Cerebellar nuclear complex (tissue), 1 donor: ENCODE measurements around the gene CENPV.
"Not testable (repeated sequence)": the region's sequence is repeated elsewhere in the genome, so short reads cannot be mapped to it uniquely, and the experiment has no call there.

Experiments
- DNase-seq, 2 experiments: peaks; one replicate each; lab custom pipeline; 2025; lab: John Stamatoyannopoulos, UW

Gene CENPV

DNA sequence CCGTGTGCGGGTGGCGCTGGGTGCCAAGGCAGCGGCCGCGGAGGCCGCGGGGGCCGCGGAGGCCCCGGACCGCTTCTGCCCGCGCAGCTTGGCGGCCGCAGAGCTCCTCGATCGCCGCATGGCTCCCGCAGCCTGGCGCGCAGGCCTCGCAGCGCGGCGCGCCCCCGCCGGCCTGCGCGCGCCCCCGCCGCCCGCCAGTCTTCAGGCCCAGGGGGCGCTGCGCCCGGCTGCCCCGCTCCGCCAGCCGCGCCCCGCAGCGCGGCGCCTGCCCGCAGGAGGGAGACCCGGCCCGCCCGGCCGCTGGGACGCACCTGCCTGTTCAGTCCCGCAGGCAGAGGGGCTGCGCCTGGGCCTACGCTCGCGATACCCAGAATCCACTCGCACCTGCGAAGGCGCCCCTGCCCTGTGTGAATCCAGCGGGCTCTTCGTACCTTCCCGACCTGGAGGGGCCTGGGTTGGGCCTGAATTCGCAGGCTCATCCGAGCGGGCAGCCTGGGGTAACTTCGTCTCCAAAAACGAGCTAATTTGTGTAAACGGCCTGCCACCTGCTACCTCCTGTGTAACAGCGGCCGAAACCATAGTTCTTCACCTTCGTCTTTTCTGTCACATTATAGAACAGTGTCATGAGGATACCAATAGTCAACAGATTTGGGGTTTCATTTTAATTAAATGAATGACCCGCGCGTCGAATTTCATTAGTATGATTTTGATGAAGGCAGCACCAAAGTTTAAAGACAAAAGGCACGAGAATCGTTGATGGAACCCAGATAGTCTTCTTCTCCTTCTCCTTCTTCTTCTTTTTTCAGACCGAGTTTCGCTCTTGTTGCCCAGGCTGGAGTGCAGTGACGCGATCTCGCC, at the start of gene CENPV:
CENPV (minus strand) TSS at position 153 of the 858 bp plus-strand sequence; CDS start at position 120, 33 bp downstream.
- DNase-seq = no peak

DNA sequence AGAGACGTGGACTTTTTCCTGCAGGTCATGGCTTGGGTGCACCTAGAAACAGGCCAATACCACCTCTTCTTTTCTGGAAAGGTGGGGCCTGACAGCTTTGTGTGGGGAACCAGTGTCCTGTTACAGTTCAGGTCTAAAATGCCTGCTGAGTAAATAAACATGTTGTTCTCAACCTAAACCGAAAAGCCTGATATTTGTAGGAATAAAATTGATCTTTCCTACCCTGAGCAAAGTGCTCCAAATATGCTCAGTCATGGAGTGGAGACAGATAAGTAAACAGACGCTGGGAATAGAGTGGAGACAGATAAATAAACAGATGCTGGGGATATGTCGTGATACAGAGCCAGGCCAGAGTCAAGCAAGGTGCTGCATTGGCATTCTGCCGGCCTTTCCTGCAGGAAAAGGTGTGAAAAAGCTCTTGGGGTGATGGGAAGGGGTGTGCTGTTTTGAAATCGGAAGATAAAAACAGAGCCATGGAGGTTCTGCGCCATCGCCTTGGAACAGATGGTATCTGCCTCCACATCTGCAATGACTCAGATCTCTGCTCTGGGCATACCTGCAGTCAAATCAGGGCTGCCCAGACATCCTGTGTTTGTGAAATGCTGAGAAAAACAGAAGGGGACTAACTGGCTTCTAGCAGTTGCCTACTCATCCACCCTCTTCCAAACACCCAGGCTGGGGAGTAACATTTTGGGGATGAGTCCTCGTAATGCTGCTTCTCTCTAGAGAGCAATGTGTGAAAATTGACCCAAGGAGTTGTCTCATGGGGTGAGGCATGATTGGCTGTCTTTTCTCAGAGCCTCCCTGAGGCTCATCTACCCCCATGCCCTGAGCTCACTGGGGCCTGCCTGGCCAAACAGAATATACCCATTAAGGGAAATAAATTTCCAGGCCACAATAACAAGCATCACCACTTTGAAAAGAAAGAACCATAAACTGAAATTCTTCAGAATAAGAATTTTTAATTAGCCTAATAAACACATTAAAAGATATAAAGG, 45.3 kb upstream of the CENPV start:
- DNase-seq = no peak

DNA sequence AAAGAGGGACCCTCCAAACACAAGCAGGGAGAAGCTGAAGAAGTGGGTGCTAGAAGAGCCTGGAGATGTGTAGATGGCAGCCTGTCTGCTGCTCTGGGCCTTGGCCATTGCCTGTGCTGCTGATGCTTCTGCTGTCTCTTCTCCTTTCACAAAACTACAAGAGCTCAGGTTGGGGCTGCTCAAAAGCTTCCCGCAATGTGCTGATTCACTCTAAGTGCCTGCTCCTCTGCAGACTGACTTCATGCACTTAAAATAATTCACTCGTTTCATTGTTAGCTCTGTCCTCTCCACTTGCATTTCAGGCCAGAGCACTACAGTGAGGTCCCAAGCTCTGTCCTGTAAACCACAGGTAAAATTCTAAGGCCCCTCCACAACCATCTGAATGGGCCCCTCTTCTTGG, 43.4 kb upstream of the CENPV start:
- DNase-seq = not testable (repeated sequence)

DNA sequence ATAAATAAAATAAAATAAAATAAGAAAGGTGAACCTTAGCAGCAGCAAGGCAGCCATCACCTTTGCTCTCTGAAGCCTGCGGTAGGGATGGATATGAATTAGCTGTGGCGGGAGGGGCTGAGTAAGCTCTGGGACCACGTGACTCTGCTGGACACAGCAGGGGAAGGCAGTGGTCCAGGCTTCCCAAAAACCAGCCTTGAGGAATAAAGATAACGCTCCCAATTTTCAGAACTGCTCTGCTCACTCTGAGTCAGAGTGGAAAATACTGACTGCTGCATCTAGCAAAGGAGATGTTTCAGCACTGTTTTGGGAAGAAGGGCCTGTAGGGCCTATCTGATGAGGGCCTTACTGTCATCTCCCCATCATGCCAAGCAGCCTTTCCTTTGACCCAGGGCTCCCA, 42.6 kb upstream of the CENPV start:
- peak; percentile 60 to 62 for DNase-seq

DNA sequence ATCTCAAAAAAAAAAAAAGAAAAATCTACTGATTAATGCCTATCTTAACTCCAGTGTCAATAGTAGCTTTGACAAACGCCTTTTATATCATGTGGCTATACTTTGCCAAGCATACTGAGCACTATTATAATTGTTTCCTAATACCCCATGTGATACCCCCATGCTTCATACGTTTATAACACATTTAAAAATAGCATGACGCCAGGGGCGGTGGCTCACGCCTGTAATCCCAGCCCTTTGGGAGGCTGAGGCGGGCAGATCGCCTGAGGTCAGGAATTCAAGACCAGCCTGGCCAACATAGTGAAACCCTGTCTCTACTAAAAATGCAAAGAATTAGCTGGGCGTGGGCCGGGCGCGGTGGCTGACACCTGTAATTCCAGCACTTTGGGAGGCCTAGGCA, 39.2 kb upstream of the CENPV start:
- not testable (repeated sequence) for DNase-seq

DNA sequence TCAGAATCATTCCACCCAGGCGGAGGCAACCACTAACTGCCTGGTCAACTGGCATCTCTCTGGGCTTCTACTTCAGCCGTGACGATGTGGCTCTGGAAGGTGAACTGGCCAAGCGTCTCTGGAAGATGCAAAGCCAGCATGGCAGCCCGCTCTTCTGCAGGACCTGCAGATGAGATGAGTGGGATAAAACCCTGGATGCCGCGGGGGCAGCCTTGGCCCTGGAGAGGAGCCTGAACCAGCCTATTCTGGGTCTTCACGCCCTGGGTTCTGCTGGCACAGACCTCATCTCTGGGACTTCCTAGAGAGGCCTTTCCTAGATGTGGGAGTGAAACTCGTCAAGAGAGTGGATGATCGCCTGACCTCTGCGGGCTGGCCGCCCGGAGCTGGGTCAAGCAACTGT, 38.2 kb upstream of the CENPV start:
- no peak for DNase-seq

DNA sequence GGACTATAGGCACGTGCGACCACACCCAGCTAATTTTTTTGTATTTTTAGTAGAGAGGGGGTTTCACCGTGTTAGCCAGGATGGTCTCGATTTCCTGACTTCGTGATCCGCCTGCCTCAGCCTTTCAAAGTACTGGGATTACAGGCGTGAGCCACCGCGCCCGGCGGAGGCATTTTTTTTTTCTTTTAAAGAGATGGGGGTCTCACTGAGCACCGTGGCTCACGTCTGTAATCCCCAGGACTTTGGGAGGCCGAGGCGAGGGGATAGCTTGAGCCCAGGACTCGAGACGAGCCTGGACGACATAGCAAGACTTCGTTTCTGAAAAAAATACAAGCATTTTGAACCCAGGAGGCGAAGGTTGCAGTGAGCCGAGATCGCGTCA, 32.8 kb upstream of the CENPV start:
- not testable (repeated sequence) for DNase-seq

DNA sequence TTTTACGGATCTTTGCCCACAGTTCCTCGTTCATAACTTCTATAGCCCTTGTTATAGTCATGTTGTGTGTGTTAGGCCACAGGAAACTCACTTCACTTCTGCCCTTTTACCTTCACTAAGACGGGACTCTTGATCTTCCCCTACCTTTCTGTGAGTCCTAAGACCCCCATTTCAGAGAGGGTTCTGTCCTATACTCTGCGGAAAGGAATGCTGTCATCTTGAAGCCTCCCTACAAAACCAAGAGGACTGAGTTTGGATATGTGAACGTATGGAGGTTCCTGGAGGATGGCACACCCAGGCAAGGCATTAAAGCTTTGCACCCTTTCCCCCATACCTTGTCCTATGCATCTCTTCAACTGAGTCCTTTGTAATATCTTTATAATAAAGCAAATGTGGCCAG, 31.3 kb upstream of the CENPV start:
- no peak for DNase-seq

DNA sequence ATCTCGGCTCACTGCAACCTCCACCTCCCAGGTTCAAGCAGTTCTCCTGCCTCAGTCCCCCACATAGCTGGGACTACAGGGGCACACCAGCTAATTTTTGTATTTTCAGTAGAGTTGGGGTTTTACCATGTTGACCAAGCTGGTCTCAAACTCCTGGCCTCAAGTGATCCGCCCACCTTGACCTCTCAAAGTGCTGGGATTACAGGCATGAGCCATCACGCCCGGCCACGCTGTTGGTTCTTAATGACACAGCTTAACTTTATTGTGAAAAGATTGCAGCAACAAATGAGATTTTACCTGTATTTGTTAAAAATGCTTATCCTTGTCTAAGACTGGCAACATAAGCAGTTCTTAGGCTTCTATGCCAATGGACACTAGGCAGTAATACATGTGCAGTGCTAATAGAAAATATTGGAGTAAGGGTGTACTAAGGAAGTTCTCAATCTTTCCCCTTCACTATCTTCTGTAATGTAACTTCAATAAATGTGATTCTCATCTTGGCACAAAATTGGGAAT, 30.6 kb upstream of the CENPV start:
- DNase-seq = no peak

DNA sequence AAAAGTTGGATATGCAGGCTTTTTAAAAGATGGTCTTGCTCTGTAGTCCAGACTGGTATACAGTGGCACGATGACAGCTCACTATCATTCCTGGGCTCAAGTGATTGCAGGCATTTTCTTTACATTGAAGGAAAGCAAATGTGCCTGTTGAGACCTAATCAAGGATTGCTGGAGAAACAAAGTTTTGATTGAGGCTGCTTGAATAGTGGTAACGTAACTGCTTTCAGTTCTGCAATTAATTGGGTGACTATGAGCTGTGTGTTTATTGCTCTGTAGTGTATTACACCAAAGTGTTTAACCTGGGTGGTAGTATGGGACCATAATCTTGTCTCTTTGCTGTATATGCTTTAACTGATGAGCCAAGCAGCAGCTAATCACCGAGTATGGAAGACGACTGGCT, 29.9 kb upstream of the CENPV start:
- no peak for DNase-seq

DNA sequence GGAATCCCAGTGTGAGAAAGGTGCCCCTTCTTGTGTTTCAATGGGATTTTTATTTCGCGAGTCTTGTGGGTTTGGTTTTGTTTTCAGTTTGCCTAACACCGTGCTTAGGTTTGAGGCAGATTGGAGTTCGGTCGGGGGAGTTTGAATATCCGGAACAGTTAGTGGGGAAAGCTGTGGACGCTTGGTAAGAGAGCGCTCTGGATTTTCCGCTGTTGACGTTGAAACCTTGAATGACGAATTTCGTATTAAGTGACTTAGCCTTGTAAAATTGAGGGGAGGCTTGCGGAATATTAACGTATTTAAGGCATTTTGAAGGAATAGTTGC, 28.2 kb upstream of the CENPV start:
- no peak for DNase-seq

DNA sequence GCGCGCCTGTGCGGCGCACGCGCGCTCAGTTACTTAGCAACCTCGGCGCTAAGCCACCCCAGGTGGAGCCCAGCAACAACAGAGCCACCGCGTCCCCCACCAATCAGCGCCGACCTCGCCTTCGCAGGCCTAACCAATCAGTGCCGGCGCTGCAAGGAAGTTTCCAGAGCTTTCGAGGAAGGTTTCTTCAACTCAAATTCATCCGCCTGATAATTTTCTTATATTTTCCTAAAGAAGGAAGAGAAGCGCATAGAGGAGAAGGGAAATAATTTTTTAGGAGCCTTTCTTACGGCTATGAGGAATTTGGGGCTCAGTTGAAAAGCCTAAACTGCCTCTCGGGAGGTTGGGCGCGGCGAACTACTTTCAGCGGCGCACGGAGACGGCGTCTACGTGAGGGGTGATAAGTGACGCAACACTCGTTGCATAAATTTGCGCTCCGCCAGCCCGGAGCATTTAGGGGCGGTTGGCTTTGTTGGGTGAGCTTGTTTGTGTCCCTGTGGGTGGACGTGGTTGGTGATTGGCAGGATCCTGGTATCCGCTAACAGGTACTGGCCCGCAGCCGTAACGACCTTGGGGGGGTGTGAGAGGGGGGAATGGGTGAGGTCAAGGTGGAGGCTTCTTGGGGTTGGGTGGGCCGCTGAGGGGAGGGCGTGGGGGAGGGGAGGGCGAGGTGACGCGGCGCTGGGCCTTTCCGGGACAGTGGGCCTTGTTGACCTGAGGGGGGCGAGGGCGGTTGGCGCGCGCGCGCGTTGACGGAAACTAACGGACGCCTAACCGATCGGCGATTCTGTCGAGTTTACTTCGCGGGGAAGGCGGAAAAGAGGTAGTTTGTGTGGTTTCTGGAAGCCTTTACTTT, 27.6 kb upstream of the CENPV start, which contains the start of gene UBB:
UBB (plus strand) TSS at position 452 of the 856 bp plus-strand sequence. CDS start 817 bp downstream, outside the sequence.
- DNase-seq = peak; percentile 9 to 66

DNA sequence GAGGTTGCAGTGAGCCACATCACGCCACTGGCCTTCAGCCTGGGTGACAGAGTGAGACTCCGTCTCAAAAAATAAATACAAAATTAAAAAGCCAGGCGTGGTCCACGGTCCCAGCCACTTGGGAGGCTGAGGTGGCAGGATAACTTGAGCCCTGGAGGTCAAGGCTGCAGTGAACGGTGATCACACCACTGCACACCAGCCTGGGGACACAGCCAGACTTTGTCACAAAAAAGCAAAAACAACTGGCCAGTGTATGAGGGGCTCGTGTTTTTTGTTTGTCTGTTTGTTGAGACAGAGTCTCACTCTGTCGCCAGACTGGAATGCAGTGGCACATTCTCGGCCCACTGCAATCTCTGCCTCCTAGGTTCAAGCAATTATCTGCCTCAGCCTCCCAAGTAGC, 26.4 kb upstream of the CENPV start:
- DNase-seq = no peak

DNA sequence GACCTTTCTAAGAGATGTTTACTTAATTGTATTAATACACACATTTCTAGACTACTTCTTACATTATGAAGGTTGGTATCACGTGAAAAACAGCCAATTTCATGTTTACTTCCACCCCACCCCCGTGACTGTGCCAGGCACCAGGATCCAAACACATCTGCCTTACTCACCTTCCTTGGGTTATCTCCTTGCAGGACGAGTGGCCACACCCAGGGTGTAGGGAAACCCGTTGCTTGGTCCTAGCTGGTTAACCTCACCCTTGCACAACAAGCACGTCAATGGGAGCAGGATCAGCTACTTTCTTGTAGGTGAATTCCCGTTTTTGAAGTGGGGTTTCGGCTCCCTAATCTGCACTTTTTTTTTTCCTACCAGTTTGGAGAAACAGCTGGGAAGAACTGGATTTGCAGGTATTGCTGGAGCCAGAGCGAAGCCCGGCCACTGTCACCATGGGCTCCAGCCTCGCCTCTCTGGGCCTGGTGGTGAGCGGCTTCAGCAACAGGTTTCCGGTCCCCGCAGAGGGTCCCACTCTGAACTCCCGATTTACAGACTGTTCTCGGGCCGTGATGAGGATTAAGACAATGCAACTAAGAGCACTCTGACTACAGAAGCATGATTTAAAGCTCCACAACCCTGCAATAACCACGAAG, 25.5 kb upstream of the CENPV start:
- DNase-seq = no peak

DNA sequence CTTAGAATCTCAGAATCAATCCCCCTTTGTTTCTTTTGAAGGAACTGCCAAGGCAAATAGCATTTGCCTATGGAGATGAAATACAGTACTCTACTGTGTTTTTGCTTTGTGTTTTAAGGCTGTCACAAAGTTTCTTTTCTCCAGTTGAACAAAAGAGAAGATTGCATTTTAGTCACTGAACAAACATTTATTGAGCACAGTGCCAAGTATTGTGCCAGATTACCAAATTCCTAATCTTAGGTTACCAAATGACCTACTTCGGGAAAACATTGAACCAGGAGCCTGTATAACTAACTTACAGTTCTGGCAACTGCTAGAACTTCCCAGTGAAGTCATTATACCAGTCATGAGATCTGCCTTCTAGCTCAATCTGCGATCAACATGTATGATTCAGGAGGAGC, 24.7 kb upstream of the CENPV start:
- no peak for DNase-seq

DNA sequence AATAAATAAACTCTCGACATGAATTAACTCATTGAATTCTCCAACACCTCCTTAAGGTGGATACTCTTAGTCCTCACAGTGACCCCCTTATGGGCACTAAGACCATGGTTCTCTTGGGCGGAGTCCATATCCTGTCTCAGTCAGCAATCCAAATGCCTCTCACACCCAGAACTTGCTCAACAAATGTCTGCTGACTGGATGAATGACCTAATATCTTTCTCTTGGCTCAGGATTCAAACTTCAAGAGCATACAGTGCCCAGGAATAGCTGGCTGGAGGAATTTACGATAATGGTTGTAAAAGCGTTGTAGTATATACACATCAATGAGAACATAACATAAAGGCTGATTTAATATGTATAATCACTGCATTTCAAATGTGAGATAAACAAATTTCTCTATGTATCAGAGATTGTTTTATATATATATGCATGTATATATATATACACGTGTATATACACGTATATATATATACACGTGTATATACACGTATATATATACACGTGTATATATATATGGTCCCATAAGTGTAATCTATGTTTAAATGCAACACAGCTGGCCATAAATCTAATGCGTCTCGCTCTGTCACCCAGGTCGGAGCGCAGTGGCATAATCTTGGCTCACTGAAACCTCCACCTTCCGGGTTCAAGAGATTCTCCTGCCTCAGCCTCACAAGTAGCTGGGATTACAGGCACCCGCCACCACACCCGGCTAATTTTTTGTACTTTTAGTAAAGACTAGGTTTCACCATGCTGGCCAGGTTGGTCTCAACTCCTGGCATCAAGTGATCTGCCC, 21.1 kb upstream of the CENPV start:
- no peak for DNase-seq

DNA sequence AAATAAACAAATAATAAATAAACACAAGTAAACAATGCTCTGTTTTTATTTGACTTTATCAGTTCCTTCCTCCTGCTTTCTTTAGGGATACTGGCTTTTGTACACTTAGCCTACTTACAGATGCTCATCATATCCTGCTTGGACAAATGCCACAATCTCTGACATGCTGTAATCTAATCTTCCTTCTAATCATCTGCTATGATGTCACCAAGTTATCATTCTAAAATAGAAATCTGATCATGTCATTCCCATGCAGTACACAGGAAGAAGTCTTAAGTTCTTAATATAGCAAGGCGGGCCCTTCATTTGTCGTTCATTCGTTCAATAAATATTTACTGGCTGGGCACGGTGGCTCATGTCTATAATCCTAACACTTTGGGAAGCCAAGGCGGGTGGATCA, 18.5 kb upstream of the CENPV start:
- DNase-seq = no peak

DNA sequence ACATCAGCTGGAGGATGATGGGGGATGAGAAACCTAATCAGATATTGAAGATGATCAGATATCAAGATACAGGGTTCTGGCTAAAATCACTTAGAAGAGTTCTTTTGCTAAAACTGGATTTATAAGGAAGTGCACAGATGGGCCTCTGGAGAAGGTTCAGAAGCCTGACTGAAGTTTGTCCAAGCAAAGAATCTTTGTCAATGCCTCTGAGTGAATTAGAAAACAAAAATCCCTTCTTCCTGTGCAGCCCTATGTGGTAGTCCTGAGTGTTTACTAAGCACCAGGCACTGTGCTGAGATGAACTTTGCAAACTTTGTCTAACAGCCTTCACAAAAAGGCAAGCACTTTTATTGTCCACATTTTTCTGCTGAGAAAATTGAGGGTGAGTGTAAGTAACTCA, 11.4 kb upstream of the CENPV start:
- no peak for DNase-seq

DNA sequence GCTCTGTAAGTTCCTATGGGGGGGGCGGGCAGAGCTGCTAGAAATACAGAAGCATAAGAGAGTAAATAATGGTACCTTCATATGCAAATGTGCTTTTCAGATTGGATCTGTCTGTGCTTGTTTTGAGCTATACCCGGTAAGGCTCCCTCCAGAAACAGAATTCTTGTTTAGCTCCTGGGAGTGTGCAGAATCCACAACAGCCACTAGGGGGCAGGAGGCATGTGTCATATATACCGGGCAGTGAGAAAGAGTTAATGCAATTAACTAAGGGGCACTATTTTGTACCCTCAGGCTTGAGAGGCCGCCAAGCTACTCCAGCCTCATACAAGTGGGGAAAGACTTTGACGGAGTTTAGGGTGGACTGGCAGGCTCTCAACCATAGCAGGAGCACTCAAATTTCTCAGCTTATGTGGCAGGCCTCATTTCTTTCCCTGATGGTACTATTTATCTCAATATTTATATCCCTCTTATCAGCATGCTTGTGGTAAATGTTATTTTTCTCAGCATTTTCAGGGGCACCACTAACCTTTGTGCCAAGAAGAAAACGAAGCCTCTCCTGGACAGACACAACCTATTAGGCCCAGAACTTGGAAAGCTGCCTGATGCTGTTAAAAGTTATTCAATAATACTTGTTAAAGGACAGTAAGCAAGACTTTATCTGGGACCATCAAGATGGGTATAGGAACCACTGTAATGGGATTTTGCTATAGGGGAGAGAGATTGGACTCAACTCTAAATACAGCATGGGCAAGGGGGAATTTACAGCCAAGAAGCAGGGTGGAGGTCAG, 10.7 kb upstream of the CENPV start:
- DNase-seq = no peak
